Inferior parietal cortex (tissue), 1 donor: Measurements from ENCODE around the gene SYT15B.
"Not testable (repeated sequence)": the region's sequence is repeated elsewhere in the genome, so short reads cannot be mapped to it uniquely, and the experiment has no call there.

ENCODE experiments used
- DNase-seq: peaks from one replicate; pipeline ENCODE4 v3.0.0-alpha.2; 2016; ENCODE audit errors: extremely low spot score

SYT15B gene

DNA sequence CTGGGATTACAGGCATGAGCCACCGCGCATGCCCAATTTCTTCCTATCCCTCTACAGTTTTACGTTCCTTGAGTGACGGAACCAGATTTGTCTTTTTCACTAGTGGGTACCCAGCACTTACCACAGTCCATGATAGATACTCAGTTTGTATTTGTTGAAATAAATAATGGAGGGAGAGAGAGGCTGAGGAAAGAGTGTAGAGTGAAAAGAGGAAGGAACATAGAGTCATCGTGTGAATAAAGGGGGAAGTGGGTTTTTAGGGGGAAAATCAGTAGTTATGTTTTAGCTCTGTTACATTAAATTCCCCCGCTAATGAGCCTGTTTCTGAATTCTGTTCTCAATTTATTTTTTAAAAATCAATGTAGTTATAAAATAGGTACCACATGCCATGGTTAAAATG is 37.7 kb downstream of the SYT15B start:
- not testable (repeated sequence) for DNase-seq

DNA sequence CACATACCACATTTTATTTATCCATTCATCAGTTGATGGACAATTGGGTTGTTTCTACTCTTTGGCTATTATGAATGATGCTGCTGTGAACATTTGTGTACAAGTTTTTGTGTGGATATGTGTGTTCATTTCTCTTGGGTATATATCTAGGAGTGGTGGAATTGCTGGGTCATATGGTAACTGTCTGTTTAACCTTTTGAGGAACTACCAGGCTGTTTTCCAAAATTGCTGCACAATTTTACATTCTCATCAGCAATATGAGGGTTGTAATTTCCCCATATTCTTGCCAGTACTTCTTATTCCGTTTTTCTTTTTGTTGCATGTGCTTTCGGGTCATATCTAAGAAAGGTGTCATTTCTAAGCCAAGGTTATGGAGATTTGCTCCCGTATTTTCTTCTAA is 38.3 kb downstream of the SYT15B start:
- DNase-seq: not testable (repeated sequence)

DNA sequence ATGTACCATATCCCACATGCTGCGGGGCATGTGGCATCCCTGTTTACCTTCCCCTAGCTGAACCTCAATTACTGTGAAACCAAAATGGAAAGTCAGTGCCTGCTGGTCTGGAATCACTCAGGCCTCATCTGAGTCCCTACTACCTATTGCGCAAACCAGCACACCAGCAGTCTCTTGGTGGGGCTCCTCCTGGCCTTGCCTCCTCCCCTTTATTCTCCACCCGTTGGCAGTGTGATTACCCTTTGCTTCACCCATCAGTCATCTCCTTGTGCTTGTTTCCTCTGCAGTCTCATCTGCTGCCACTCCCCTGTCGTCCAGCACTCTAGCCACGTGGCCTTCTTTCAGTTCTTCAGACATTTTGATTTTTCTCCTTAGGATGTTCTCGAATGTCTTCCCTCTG is 39.3 kb downstream of the SYT15B start:
- not testable (repeated sequence) for DNase-seq

DNA sequence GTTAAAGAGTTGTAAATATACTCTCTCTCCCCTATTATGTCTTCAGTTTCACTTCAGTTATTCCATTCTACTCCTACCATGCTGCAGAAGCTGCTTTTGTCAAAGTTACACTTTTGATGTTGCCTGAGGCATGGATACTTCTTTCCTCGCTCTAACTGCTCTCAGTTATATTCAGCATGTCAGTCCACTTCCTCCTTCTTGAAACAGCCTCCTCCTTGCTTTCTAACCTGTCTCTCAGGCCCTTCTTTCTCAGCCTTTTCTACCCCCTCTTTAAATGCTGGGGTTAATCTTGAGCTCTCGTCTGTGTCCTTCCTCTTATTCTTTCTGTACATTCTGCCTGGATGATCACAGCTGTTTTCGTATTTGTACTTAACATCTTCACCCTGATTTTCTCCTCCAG is 40.0 kb downstream of the SYT15B start:
- DNase-seq: not testable (repeated sequence)

DNA sequence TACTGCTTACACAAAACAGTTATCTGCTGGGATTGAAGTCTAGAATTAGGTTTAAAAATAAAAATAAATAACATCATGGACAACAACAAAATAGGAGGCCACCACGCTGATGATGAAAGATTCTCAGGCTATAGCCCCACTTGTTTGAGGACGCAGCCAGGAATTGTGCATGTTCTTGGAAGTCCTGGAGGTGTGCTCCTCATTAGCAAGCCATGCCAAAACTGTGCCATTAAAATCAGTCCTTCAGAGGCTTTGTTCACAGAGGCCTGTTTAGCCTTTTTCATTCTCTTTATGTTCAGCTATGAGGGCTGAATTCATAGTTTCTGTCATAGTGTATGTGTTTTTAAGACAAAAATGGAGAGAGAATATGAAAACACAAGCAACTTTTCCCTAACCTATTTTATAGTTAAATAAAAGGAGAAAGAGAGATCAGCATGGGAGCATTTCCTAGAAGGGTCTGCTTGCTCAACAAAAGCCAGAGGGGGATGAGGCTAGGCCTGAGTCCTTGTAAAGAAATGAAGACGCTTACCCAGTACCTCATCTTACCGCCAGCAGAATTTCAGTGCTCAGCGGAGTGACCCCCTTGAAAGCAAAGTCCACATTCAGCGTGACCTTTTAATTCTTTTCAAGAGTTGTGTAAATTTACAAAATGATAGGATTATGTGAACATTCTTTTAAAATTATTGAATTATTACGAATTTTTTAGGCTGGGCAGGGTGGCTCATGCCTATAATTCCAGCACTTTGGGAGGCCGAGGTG is 46.2 kb downstream of the SYT15B start:
- DNase-seq: not testable (repeated sequence)
